Prostate gland (tissue), 2 donors: Measurements from ENCODE around the gene HAND2. TPM values are rescaled to one million over a fixed set of nuclear protein-coding genes. Genes with fewer than 3 reads are reported as not detected.

Experiments
- DNase-seq: peaks from one replicate; pipeline ENCODE4 v3.0.0-alpha.2; 2019; ENCODE audit warnings: low spot score
- H3K27ac ChIP-seq, 2 donors: fragments of 200-600 bp; sonication (generic); 2 replicates each; pipeline ENCODE4 v1.5.1; 2017 to 2019
- H3K27me3 ChIP-seq: fragments of 200-600 bp; sonication (generic); replicated peaks from 2 replicates; pipeline ENCODE4 v1.5.1; 2019; ENCODE audit not compliant: insufficient read depth
- H3K36me3 ChIP-seq, 2 donors: fragments of 200-600 bp; sonication (generic); 1 replicate in 1 of 2; 2 replicates in 1 of 2; pipeline versions ENCODE4 v1.5.1 to v1.8.1; 2017 to 2019
- H3K4me1 ChIP-seq: fragments of 200-600 bp; sonication (generic); replicated peaks from 2 replicates; pipeline ENCODE4 v1.5.1; 2019
- H3K4me3 ChIP-seq, 2 donors: fragments of 200-600 bp; sonication (generic); 2 replicates each; pipeline ENCODE4 v1.5.1; 2017 to 2019
- H3K9me3 ChIP-seq: fragments of 200-600 bp; sonication (generic); 2 replicates; pipeline ENCODE4 v1.5.1; 2017
- POLR2A ChIP-seq: fragments of 450-650 bp; IDR thresholded peaks from one replicate; pipeline ENCODE4 v1.6.1; 2016; ENCODE audit warnings: antibody characterized with exemption, mild to moderate bottlenecking
- POLR2AphosphoS5 ChIP-seq: sonication (generic); formaldehyde crosslinking; IDR thresholded peaks from one replicate; pipeline ENCODE4 v1.6.1; 2017; ENCODE audit warnings: antibody characterized with exemption
- WGBS: methylation state at CpG from one replicate; pipeline ENCODE4 v1.1.5; 2018; 5-methylcytosine and 5-hydroxymethylcytosine counted together
- intact Hi-C: fragments of 100-400 bp; cut with DNase I; formaldehyde crosslinking; loops from one replicate; pipeline ENCODE4 v1.14.2; 2022
- total RNA-seq, 2 donors: library from RNA; depleted of rRNA; stranded (reverse); fragments of >200 nt; gene quantifications; one replicate each; pipeline ENCODE4 v1.1.0, GENCODE V29; 2016
- TF ChIP-seq, protein P1 (sequence below), 4 experiments: fragments of 200-600 bp in 2 of 4; fragments of 450-650 bp in 2 of 4; sonication (generic) in 2 of 4; IDR thresholded peaks; 1 replicate in 3 of 4; 2 replicates in 1 of 4; pipeline ENCODE4 v1.5.1; 2016 to 2019; ENCODE audit warnings: antibody characterized with exemption in 4 of 4, mild to moderate bottlenecking in 2 of 4, moderate library complexity in 2 of 4

The HAND2 gene
- total RNA-seq, 2 donors from 2014 or later = 7.5 TPM; not detected in 1

DNA sequence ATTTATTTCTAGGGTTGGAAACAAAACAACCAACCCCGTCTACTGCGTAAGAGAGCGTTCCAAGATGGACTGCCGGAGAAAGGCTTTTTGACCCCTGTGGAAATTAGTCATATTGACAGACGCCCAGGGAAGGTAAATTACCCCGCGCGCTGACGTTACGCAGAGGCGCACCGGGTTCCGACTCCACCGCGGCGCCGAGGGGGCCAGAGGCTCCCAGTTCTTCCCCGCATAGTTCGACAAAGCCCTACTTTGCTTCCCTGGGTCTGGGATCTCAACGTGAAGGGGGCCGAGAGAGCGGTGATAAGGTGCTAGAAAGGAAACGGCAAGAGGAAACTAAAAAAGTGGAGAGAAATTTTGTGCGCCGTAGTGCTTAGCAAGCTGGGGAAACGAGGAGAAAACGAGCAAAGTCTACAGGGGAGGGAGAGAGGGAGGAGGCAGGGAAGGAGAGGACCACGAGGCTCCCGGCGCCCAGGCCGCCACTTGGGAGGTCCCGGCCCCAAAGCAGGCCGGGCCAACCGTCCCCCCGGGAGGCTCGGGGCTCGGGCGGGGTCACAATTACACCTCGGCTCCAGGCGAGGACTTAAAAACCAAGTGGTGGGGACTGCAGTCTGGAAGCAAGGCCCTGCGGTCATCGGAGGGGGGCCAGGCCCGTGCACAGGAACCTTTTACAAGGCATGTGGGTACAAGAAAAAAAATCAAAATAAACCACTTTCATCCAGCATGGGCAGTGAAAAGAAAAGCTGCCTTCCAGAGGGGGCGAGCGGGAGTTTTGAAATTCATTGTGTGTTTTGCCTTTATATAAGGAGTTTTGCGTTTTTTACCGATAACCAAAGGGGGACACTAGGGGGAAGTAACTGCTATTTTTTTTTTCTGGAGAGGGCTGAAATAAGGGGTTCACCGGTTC lies 13.2 kb downstream of the HAND2 start:
- Histone ChIP-seq H3K27me3 (peaks cover 44% of the 10 kb centered on the region), H3K9me3 (no peaks in the 10 kb centered on the region), H3K4me1 (no peaks in the 10 kb centered on the region), H3K4me3 (no peak overlapping the region), H3K27ac (no peak overlapping the region), H3K36me3 (no peaks in the 10 kb centered on the region)
- no peak for DNase-seq
- 12% methylated on average over 48 of the region's 48 CpGs for WGBS
- intact Hi-C loops = no loop called here
- no peak for TF ChIP-seq POLR2A

GRCh38 chr4:173515458-173515857 lies 14.6 kb downstream of the HAND2 start:
- no peak for DNase-seq
- intact Hi-C loops = no loop called here

GRCh38 chr4:173514641-173515217 lies 15.3 kb downstream of the HAND2 start:
- Histone ChIP-seq H3K36me3 (no peaks in the 10 kb centered on the region), H3K27ac (no peak overlapping the region), H3K9me3 (no peaks in the 10 kb centered on the region), H3K4me1 (no peaks in the 10 kb centered on the region), H3K4me3 (no peak overlapping the region), H3K27me3 (peaks cover 33% of the 10 kb centered on the region)
- intact Hi-C loops = no loop called here
- TF ChIP-seq POLR2AphosphoS5 (no peak), POLR2A (no peak)
- TF ChIP-seq, protein P1, sequence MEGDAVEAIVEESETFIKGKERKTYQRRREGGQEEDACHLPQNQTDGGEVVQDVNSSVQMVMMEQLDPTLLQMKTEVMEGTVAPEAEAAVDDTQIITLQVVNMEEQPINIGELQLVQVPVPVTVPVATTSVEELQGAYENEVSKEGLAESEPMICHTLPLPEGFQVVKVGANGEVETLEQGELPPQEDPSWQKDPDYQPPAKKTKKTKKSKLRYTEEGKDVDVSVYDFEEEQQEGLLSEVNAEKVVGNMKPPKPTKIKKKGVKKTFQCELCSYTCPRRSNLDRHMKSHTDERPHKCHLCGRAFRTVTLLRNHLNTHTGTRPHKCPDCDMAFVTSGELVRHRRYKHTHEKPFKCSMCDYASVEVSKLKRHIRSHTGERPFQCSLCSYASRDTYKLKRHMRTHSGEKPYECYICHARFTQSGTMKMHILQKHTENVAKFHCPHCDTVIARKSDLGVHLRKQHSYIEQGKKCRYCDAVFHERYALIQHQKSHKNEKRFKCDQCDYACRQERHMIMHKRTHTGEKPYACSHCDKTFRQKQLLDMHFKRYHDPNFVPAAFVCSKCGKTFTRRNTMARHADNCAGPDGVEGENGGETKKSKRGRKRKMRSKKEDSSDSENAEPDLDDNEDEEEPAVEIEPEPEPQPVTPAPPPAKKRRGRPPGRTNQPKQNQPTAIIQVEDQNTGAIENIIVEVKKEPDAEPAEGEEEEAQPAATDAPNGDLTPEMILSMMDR (IDR thresholded peaks at IDR 0.05) = no peak
- DNase-seq = no peak
- WGBS = 32% methylated on average over 4 of the region's 4 CpGs

More at GRCh38 chr4:173515458-173515857, 14.6 kb downstream of the HAND2 start:
- no peaks in the 10 kb centered on the region for H3K4me1 ChIP-seq
- H3K4me3 ChIP-seq = no peak overlapping the region
- H3K9me3 ChIP-seq = no peaks in the 10 kb centered on the region
- 38% methylated on average over 4 of the region's 4 CpGs for WGBS
- no peak for TF ChIP-seq POLR2A
- TF ChIP-seq, protein P1 (IDR thresholded peaks at IDR 0.05) = no peak
- TF ChIP-seq POLR2AphosphoS5 = no peak
- H3K36me3 ChIP-seq = no peaks in the 10 kb centered on the region
- H3K27ac ChIP-seq = no peak overlapping the region
- peaks cover 40% of the 10 kb centered on the region for H3K27me3 ChIP-seq

GRCh38 chr4:173513651-173514050 lies 16.4 kb downstream of the HAND2 start:
- H3K9me3 ChIP-seq = no peaks in the 10 kb centered on the region
- no peaks in the 10 kb centered on the region for H3K36me3 ChIP-seq
- TF ChIP-seq, protein P1 (IDR thresholded peaks at IDR 0.05) = no peak
- TF ChIP-seq POLR2A = no peak
- no peak for TF ChIP-seq POLR2AphosphoS5
- H3K27me3 ChIP-seq = peaks cover 34% of the 10 kb centered on the region
- intact Hi-C loops = no loop called here
- no peak for DNase-seq
- no peak overlapping the region for H3K4me3 ChIP-seq
- H3K4me1 ChIP-seq = no peaks in the 10 kb centered on the region
- no peak overlapping the region for H3K27ac ChIP-seq

DNA sequence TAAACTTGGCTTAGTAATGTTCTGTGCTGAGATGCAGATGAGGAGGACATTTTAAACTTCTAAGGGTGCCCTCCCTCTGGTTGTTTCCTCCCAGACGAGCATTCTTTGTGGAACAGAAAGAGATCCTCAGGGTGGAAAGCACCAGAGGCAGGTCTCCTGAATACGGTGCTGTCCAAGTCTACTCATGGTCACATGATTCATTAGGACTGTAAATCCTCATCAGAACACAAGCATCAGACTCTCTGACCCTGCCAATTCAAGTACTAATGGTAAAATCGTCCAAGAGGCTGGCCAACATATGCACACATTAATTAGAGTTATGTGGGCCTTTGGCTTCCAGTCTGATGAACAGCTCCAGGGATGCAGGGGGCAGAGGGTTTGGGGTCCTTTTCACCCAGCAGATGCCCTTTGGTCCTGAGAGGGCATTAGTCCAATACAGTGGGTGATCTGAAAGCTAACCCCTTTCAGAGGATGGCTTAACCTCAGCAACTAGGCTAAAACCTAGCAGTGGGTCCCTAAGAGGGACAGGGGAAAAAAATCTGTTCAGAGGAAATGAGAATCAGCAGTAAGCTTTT lies 18.2 kb downstream of the HAND2 start:
- no peak for DNase-seq
- no peaks in the 10 kb centered on the region for H3K36me3 ChIP-seq
- no peak overlapping the region for H3K4me3 ChIP-seq
- H3K9me3 ChIP-seq = no peaks in the 10 kb centered on the region
- 42% methylated on average over 3 of the region's 3 CpGs for WGBS
- no peak overlapping the region for H3K27ac ChIP-seq
- H3K4me1 ChIP-seq = no peaks in the 10 kb centered on the region
- TF ChIP-seq, protein P1 (IDR thresholded peaks at IDR 0.05) = no peak
- TF ChIP-seq POLR2A (no peak), POLR2AphosphoS5 (no peak)
- intact Hi-C loops = no loop called here
- H3K27me3 ChIP-seq = peaks cover 39% of the 10 kb centered on the region
